Thyroid gland (tissue), 4 donors: ENCODE measurements around the gene SPINK1.

ENCODE experiments used
- POLR2A ChIP-seq, 2 donors: fragments of 450-650 bp; IDR thresholded peaks; one replicate each; pipeline ENCODE4 v1.6.1; 2017; ENCODE audit warnings: antibody characterized with exemption in 2 of 2, mild to moderate bottlenecking in 2 of 2, moderate library complexity in 1 of 2
- TF ChIP-seq, protein P1 (sequence below), 6 experiments: fragments of 200-600 bp in 3 of 6; fragments of 450-650 bp in 3 of 6; sonication (generic) in 3 of 6; IDR thresholded peaks; one replicate each; pipeline ENCODE4 v1.5.1; 2016 to 2019; ENCODE audit warnings: antibody characterized with exemption in 6 of 6, mild to moderate bottlenecking in 2 of 6, inconsistent platforms in 1 of 6, moderate library complexity in 1 of 6

DNA sequence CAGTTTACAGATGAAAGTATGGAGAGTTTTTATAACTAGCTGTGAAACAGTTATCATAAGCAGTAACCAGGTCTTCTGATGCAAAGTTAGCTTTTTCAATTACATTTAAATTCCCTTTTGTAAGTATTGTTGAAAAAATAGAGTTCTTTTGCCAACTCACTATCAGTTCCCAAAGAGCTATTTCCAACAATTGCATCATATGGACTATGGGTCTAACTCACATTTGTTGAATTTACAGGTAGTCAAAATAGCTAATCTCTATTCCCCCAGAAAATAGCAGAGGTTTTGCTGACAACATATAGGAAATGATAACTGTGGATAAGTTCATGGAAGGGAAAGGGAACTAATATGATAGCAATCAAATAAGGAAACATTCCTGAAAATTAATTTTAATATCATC, 1.4 kb downstream of the SPINK1 start:
- TF ChIP-seq, protein P1, sequence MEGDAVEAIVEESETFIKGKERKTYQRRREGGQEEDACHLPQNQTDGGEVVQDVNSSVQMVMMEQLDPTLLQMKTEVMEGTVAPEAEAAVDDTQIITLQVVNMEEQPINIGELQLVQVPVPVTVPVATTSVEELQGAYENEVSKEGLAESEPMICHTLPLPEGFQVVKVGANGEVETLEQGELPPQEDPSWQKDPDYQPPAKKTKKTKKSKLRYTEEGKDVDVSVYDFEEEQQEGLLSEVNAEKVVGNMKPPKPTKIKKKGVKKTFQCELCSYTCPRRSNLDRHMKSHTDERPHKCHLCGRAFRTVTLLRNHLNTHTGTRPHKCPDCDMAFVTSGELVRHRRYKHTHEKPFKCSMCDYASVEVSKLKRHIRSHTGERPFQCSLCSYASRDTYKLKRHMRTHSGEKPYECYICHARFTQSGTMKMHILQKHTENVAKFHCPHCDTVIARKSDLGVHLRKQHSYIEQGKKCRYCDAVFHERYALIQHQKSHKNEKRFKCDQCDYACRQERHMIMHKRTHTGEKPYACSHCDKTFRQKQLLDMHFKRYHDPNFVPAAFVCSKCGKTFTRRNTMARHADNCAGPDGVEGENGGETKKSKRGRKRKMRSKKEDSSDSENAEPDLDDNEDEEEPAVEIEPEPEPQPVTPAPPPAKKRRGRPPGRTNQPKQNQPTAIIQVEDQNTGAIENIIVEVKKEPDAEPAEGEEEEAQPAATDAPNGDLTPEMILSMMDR (IDR thresholded peaks at IDR 0.05): no peak
- TF ChIP-seq POLR2A (IDR thresholded peaks at IDR 0.05): no peak
